Panc1 (cell line): ENCODE measurements around the gene TRMT11.

Experiments
- CTCF ChIP-seq: fragments of 450-650 bp; IDR thresholded peaks from 2 replicates; pipeline ENCODE4 v1.5.1; 2017; ENCODE audit warnings: mild to moderate bottlenecking
- POLR2AphosphoS5 ChIP-seq: IDR thresholded peaks from 2 replicates; pipeline ENCODE4 v1.6.1; 2012; ENCODE audit warnings: mild to moderate bottlenecking, low read depth, low read length, moderate library complexity
- REST ChIP-seq, 2 experiments: IDR thresholded peaks; 2 replicates each; pipeline ENCODE4 v1.6.1; 2011 to 2012; ENCODE audit warnings: low read depth in 2 of 2, control low read depth in 1 of 2, low read length in 1 of 2, mild to moderate bottlenecking in 1 of 2, moderate library complexity in 1 of 2; ENCODE audit not compliant: insufficient read depth in 1 of 2
- SIN3A ChIP-seq: IDR thresholded peaks from 2 replicates; pipeline ENCODE4 v1.6.1; 2012; ENCODE audit warnings: low read depth, mild to moderate bottlenecking, low read length, moderate library complexity, borderline replicate concordance; ENCODE audit not compliant: insufficient read depth
- TCF7L2 ChIP-seq: IDR thresholded peaks from 2 replicates; pipeline ENCODE4 v1.6.1; 2011; ENCODE audit warnings: mild to moderate bottlenecking, low read depth, low read length, inconsistent platforms

GRCh38 chr6:125954735-125955339 is 31.5 kb upstream of the TRMT11 start:
- TF ChIP-seq CTCF (no peak), POLR2AphosphoS5 (no peak), REST (IDR thresholded peaks at IDR 0.05; ENCODE audit: insufficient read depth in 1 of 2, low read depth in 2 of 2, low read length in 1 of 2) (no peak), SIN3A (no peak), TCF7L2 (no peak)
